Bronchial epithelial cell (primary cell): ENCODE data around the gene HEG1. TPM values are rescaled to one million over a fixed set of nuclear protein-coding genes. Genes with fewer than 3 reads are reported as not detected.

ENCODE experiments used
- DNase-seq: peaks from one replicate; pipeline ENCODE4 v3.0.0-alpha.2; 2010; ENCODE audit warnings: low read depth
- FAIRE-seq: peaks from 2 replicates; lab custom pipeline; 2011; peaks lifted over from hg19 to GRCh38; lab: Jason Lieb, UNC
- H3K27me3 ChIP-seq: 2 replicates; pipeline ENCODE4 v1.5.1; 2011; ENCODE audit warnings: low read length; ENCODE audit not compliant: control insufficient read depth, insufficient read depth
- H3K36me3 ChIP-seq: 2 replicates; pipeline ENCODE4 v1.5.1; 2011; ENCODE audit warnings: low read length; ENCODE audit not compliant: control insufficient read depth, insufficient read depth
- H3K4me3 ChIP-seq: 2 replicates; pipeline ENCODE4 v1.5.1; 2011; ENCODE audit warnings: mild to moderate bottlenecking, low read depth, low read length, control low read depth
- CTCF ChIP-seq: IDR thresholded peaks from 2 replicates; pipeline ENCODE4 v1.5.1; 2011; ENCODE audit warnings: mild to moderate bottlenecking, moderate library complexity, low read length, control low read depth, inconsistent platforms; ENCODE audit not compliant: insufficient read depth, severe bottlenecking
- total RNA-seq: library from RNA; depleted of rRNA; stranded (reverse); fragments of >200 nt; gene quantifications from 2 replicates; pipeline ENCODE4 v1.2.1, GENCODE V29; 2014

Gene HEG1
- total RNA-seq, 1 donor from 2014 or later: 7.1 TPM

- no peak for FAIRE-seq
- no peak for DNase-seq
- TF ChIP-seq CTCF: no peak
- Histone ChIP-seq H3K36me3 (no peaks in the 10 kb centered on the region), H3K27me3 (no peaks in the 10 kb centered on the region), H3K4me3 (no peak overlapping the region)
Measured at GRCh38 chr3:125073390-125073905, 17.7 kb upstream of the HEG1 start.

GRCh38 chr3:125072749-125073389, 17.1 kb upstream of the HEG1 start:
- FAIRE-seq (no peak), DNase-seq (no peak)
- Histone ChIP-seq H3K4me3 (no peak overlapping the region), H3K27me3 (no peaks in the 10 kb centered on the region), H3K36me3 (no peaks in the 10 kb centered on the region)
- TF ChIP-seq CTCF: no peak

GRCh38 chr3:125072301-125072700, 16.5 kb upstream of the HEG1 start:
- no peak for TF ChIP-seq CTCF
- no peak for DNase-seq
- FAIRE-seq: no peak
- Histone ChIP-seq H3K27me3 (no peaks in the 10 kb centered on the region), H3K36me3 (no peaks in the 10 kb centered on the region), H3K4me3 (no peak overlapping the region)

GRCh38 chr3:125069968-125070745, 14.4 kb upstream of the HEG1 start:
- FAIRE-seq: no peak
- no peak for TF ChIP-seq CTCF

GRCh38 chr3:125069452-125069851, 13.7 kb upstream of the HEG1 start:
- FAIRE-seq (no peak), DNase-seq (no peak)
- no peaks in the 10 kb centered on the region for H3K36me3 ChIP-seq
- no peak overlapping the region for H3K4me3 ChIP-seq
- H3K27me3 ChIP-seq: no peaks in the 10 kb centered on the region
- no peak for TF ChIP-seq CTCF

More at GRCh38 chr3:125069968-125070745, 14.4 kb upstream of the HEG1 start:
- no peaks in the 10 kb centered on the region for H3K36me3 ChIP-seq
- no peaks in the 10 kb centered on the region for H3K27me3 ChIP-seq
- DNase-seq: no peak
- no peak overlapping the region for H3K4me3 ChIP-seq
